DOHH2 (cell line): ENCODE results near the gene CEP112.

Source experiments
- H3F3A ChIP-seq: fragments of 200-600 bp; sonication (generic), shearing (Covaris generic); 2 replicates; pipeline ENCODE4 v1.6.0; 2016; ENCODE audit warnings: antibody characterized with exemption, mild to moderate bottlenecking; ENCODE audit not compliant: control insufficient read depth, insufficient read depth
- H3K27ac ChIP-seq: fragments of 200-600 bp; sonication (generic); 2 replicates; pipeline ENCODE4 v1.5.1; 2014; ENCODE audit warnings: low read depth, mild to moderate bottlenecking, low read length, moderate library complexity
- H3K27me3 ChIP-seq: fragments of 200-600 bp; sonication (generic); 2 replicates; pipeline ENCODE4 v1.6.1; 2014; ENCODE audit warnings: mild to moderate bottlenecking, low read length, mixed read lengths; ENCODE audit not compliant: control insufficient read depth
- H3K36me3 ChIP-seq: fragments of 200-600 bp; sonication (generic); 2 replicates; pipeline ENCODE4 v1.6.1; 2014; ENCODE audit warnings: mild to moderate bottlenecking, low read length, moderate library complexity, mixed read lengths; ENCODE audit not compliant: control insufficient read depth
- H3K4me1 ChIP-seq: fragments of 200-600 bp; sonication (generic); 2 replicates; pipeline ENCODE4 v1.6.1; 2014; ENCODE audit warnings: mild to moderate bottlenecking, low read length, mixed read lengths; ENCODE audit not compliant: control insufficient read depth
- H3K4me2 ChIP-seq: fragments of 200-600 bp; sonication (generic); 2 replicates; pipeline ENCODE4 v1.6.0; 2014; ENCODE audit warnings: mild to moderate bottlenecking, low read length, moderate library complexity
- H3K4me3 ChIP-seq: fragments of 200-600 bp; sonication (generic); 2 replicates; pipeline ENCODE4 v1.5.1; 2014; ENCODE audit warnings: mild to moderate bottlenecking, low read length, mixed read lengths
- H3K79me2 ChIP-seq: fragments of 200-600 bp; sonication (generic); 2 replicates; pipeline ENCODE4 v1.6.1; 2014; ENCODE audit warnings: mild to moderate bottlenecking, low read length, mixed read lengths; ENCODE audit not compliant: control insufficient read depth
- H3K9me2 ChIP-seq: fragments of 200-600 bp; sonication (generic); replicated peaks from 2 replicates; pipeline ENCODE4 v1.6.1; 2014; ENCODE audit warnings: mild to moderate bottlenecking, low read length, mixed read lengths; ENCODE audit not compliant: control insufficient read depth
- H3K9me3 ChIP-seq: fragments of 200-600 bp; sonication (generic); 2 replicates; pipeline ENCODE4 v1.6.1; 2014; ENCODE audit warnings: antibody characterized with exemption, low read length, mixed read lengths; ENCODE audit not compliant: control insufficient read depth, insufficient read depth
- H4K20me1 ChIP-seq: fragments of 200-600 bp; sonication (generic); 2 replicates; pipeline ENCODE4 v1.6.0; 2014; ENCODE audit warnings: low read depth, mild to moderate bottlenecking, antibody characterized with exemption, low read length, moderate library complexity; ENCODE audit not compliant: control insufficient read depth, insufficient read depth
- CTCF ChIP-seq: fragments of 200-600 bp; sonication (generic); IDR thresholded peaks from one replicate; pipeline ENCODE4 v1.5.1; 2014; ENCODE audit warnings: antibody characterized with exemption, mild to moderate bottlenecking, low read depth, low read length; ENCODE audit not compliant: poor library complexity, severe bottlenecking
- EZH2phosphoT487 ChIP-seq: fragments of 200-600 bp; sonication (generic); IDR thresholded peaks from 2 replicates; pipeline ENCODE4 v1.6.1; 2017; ENCODE audit warnings: borderline replicate concordance, mild to moderate bottlenecking, antibody characterized with exemption, low read length, moderate library complexity, mixed read lengths

The CEP112 gene

DNA sequence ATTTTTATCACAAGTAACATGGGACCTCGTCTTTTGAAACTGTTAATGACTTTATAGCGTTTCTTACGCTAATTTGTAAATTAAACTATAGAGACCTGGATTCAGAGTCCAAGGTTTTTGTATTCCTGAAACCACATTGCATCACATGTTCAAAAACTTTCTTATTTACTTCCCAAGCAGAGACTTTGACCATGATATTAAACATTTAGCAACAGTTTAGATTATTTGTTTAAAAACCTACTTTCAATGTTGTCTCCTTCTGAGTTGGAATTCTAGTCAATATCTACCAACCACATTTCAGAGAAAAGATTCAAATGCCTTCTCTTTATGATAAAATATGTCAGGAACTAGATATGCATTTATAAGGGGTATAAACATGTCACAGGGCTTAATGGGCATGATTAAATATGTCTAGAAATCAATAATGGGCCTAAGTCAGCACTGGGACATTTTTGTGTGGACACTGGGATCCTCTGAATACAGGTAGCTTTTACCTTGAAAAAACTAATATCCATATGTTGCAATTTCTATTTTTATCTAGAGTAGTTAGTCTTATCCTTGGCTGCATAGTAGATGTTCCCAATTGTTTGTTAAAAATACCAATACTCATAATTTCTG lies 43.6 kb upstream of the CEP112 start:
- Histone ChIP-seq H3K79me2 (no peaks in the 10 kb centered on the region), H3K36me3 (no peaks in the 10 kb centered on the region), H3K27ac (no peak overlapping the region), H4K20me1 (no peaks in the 10 kb centered on the region), H3F3A (no peaks in the 10 kb centered on the region), H3K9me3 (no peaks in the 10 kb centered on the region), H3K4me1 (0 out of 2 replicates have a peak, but pooled peaks cover 2% of the 10 kb centered on the region), H3K9me2 (no peaks in the 10 kb centered on the region), H3K4me3 (no peak overlapping the region), H3K27me3 (peaks cover 5% of the 10 kb centered on the region), H3K4me2 (no peak overlapping the region)
- TF ChIP-seq CTCF, result no peak
- no peak for TF ChIP-seq EZH2phosphoT487

- Histone ChIP-seq H3K79me2 (no peaks in the 10 kb centered on the region), H3K4me2 (no peak overlapping the region), H3K36me3 (no peaks in the 10 kb centered on the region), H3F3A (no peaks in the 10 kb centered on the region), H3K4me3 (no peak overlapping the region), H3K27me3 (peaks cover 14% of the 10 kb centered on the region), H3K9me2 (no peaks in the 10 kb centered on the region), H4K20me1 (no peaks in the 10 kb centered on the region), H3K9me3 (no peaks in the 10 kb centered on the region), H3K4me1 (0 out of 2 replicates have a peak, but pooled peaks cover 2% of the 10 kb centered on the region), H3K27ac (no peak overlapping the region)
- TF ChIP-seq EZH2phosphoT487 (no peak), CTCF (no peak)
Measured at GRCh38 chr17:66234611-66235010, 42.7 kb upstream of the CEP112 start.

DNA sequence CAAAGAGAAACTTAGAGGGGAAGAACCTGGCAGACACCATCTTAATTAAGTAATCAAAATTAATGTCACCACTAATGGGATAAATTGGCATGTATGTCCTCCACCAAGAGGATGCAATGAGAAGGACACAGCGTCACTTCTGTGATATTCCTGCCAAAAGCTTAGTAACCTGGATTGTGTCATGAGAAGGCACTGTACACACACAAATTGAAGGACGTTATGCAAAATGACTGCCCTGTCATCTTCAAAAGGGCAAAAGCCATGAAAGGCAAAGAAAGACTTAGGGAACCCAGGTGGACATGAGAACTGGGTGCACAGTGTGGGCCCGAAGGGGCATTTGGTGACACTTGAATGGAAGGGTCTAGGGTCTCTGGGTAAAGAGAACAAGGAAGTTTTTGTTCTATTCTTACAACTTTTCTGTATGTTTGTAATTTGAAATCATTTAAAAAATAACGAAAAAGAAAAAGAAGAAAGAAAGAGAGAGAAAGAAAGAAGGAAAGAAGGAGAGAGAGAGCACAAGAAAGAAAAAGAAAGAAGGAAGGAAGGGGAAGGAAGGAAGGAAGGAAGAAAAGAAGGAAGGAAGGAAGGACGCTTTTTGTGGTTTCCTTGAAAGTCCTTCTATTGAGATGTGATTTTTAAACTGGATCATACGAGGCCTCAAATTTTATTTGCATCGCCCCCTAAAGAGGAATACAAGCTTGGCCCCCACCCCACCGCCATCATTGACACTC lies 41.3 kb upstream of the CEP112 start:
- H4K20me1 ChIP-seq, result no peaks in the 10 kb centered on the region
- H3K27ac ChIP-seq, result no peak overlapping the region
- no peaks in the 10 kb centered on the region for H3K9me3 ChIP-seq
- no peaks in the 10 kb centered on the region for H3K36me3 ChIP-seq
- H3K27me3 ChIP-seq, result peaks cover 17% of the 10 kb centered on the region
- no peaks in the 10 kb centered on the region for H3F3A ChIP-seq
- 0 out of 2 replicates have a peak, but pooled peaks cover 2% of the 10 kb centered on the region for H3K4me1 ChIP-seq
- no peak overlapping the region for H3K4me3 ChIP-seq
- no peaks in the 10 kb centered on the region for H3K9me2 ChIP-seq
- no peaks in the 10 kb centered on the region for H3K79me2 ChIP-seq
- H3K4me2 ChIP-seq, result no peak overlapping the region
- TF ChIP-seq EZH2phosphoT487, result no peak
- TF ChIP-seq CTCF, result no peak
